SK-MEL-5 (cell line): Measurements from ENCODE around the gene MAD1L1. TPM values are rescaled to one million over a fixed set of nuclear protein-coding genes. Genes with fewer than 3 reads are reported as not detected.
"Not testable (repeated sequence)": the region's sequence is repeated elsewhere in the genome, so short reads cannot be mapped to it uniquely, and the experiment has no call there.

Experiments used
- DNase-seq: peaks from one replicate; pipeline ENCODE4 v3.0.0-alpha.2; 2016; ENCODE audit warnings: low read depth, low spot score
- in situ Hi-C: cut with HindIII; loops from 2 replicates; pipeline ENCODE4 v1.10.0; 2016; ENCODE audit warnings: low sequenced_read_pairs, high pct_unique_total_duplicates, low pct_unique_long_range_greater_than_20kb
- polyA plus RNA-seq, 2 experiments: library from polyadenylated mRNA; depleted of rRNA; stranded (reverse); fragments of >200 nt; gene quantifications; 2 replicates each; pipeline ENCODE4 v1.2.3, GENCODE V29; 2015
- total RNA-seq: library from RNA; depleted of rRNA; stranded (reverse); fragments of >200 nt; shearing (Covaris generic); gene quantifications from 2 replicates; pipeline ENCODE4 v1.2.3, GENCODE V29; 2014; rRNA removed

MAD1L1 gene
- 192 and 204 TPM in 2 replicates for total RNA-seq
- polyA plus RNA-seq (2015; cell fraction: cytosol; rRNA removed), result 234 and 246 TPM in 2 replicates
- polyA plus RNA-seq (2015; cell fraction: nucleus; rRNA removed), result 64.0 and 89.2 TPM in 2 replicates

DNA sequence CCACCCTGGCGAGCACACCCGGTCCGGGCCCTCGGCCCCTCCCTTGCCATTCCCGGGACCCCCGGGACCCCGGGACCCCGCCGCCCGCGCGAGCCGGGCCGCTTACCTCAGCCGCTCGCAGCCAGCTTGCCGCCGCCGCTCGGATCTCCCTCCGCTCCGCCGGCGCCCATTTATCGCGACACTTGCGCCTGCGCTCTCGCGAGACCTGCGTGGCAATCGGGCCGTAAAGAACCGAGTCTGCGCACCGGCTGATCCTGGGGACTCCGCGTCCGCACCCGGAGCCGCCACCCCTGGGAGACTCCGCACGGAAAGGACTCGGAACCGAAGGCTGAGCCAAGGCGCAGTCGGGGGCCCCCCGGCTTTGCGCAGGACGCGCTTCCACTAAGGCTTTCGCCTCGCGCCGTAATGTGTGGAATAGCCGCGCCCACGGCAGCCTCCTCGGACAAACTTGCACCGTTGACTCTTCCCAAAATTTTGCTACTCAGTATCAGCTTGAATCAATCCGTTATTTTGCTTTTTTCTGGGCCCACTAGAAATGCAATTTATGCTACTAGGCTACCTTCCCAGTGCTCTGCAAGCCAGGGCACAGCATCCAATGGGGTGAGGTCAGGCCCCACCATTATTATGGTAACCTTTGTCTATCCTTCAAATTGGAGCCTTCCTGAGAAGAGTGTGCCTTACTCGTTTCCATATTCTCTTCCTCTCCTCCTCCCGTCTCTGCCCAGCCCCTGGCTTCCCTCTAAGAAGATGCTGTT is at the start of gene MAD1L1:
Gene MAD1L1 (minus strand): TSS at position 180 of the 755 bp plus-strand sequence. CDS start 2,812 bp downstream, outside the sequence.
- peak; percentile 94 for DNase-seq
- in situ Hi-C loops, result no loop called here

GRCh38 chr7:2282185-2282751 is 49.5 kb upstream of the MAD1L1 start:
- in situ Hi-C loops, result no loop called here
- DNase-seq, result no peak

DNA sequence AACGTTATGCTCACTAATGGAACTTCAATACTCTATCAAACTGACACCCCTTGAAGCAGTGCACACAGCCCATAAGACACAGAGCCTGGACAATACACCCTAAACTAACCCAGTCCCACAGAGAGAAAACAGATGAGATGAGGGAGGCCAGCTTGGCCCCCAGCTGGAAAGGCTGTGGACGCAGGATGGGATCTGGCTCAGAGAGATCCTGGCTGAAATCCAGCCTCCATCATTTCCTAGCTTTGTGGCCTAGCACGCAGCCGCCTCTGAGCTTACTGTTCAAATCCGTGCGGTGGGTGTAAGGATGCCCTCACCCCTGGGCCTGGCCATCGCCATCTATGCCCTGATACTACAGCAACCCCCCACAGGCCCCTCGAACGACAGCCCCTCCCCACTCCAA is 48.8 kb upstream of the MAD1L1 start:
- in situ Hi-C loops, result no loop called here
- DNase-seq, result no peak

DNA sequence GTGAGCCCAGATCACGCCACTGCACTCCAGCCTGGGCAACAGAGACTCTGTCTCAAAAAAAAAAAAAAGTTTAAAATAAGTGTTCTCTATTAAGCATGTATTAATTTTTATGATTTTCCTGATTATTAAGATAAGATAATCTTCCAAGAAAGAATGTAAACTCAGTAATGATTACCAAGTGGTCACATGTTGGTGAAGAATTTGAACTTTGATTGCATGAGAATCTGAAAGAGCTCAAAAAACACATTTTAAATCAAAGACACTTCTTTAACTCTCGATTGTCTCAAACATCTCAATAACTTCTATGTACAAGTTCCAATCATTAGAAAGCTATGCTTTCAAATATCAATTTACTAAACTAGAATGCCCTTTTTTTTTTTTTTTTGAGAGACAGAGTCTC is 47.7 kb upstream of the MAD1L1 start:
- in situ Hi-C loops, result no loop called here
- no peak for DNase-seq

DNA sequence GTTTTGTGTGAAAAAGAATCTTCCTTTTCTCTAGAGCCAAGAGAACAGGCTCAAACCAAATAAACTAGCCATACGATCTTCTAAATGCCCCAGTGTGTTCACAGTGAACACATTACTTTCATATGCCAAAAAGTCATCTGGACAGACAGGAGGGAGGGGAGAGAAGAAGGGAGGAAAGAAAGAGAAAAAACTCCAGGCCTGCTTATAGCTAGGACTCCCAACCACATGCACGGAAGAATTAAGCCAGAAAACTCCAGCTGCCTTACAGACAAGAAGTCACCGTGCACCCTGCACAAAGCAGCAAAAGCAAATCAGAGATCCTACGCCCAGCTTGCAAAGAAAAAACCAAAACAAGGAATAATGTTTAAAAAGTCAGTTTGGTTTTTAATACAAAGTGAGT is 47.2 kb upstream of the MAD1L1 start:
- no peak for DNase-seq
- in situ Hi-C loops, result no loop called here

- in situ Hi-C loops, result no loop called here
- DNase-seq, result no peak
Measured at GRCh38 chr7:2278026-2278425, 45.3 kb upstream of the MAD1L1 start.

GRCh38 chr7:2276107-2276506 is 43.4 kb upstream of the MAD1L1 start:
- no peak for DNase-seq
- in situ Hi-C loops, result no loop called here

DNA sequence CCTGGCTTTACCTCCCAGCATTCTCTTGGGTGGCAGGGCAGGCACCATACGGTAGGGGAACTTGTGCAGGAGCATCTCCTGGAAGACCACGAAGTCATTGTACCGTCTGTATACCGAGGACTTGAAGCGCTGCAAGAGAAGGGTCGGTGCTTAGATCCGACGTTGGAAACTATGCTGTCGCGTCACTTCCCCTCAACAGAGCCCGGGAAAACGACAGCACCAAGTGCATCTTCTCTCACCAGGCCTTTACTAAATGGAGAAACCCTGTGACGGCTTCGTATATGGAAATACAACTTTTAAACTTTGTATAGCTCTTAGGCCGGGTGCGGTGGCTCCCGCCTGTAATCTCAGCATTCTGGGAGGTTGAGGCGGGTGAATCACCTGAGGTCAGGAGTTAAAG is 42.4 kb upstream of the MAD1L1 start:
- no peak for DNase-seq
- in situ Hi-C loops, result no loop called here

DNA sequence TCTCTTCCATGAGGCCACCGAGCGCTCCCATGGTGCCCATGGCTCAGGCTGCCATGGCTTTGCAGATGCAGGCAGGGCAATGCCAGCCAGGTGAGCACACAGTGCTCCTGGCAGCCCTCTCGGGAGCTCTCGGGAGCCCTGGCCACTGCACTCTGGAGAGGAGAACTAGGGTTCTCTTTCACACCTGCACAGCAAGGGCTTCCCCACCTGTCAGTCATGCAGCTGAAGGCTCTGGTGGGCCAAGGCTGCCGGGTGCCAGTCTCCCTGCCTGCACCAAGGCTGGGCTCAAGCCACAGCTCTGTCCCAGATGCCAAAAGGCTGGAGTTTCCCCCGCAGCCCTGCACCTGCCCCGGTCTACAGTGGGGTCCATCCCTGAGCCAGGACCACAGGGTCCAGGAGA is 41.9 kb upstream of the MAD1L1 start:
- no peak for DNase-seq
- in situ Hi-C loops, result no loop called here

DNA sequence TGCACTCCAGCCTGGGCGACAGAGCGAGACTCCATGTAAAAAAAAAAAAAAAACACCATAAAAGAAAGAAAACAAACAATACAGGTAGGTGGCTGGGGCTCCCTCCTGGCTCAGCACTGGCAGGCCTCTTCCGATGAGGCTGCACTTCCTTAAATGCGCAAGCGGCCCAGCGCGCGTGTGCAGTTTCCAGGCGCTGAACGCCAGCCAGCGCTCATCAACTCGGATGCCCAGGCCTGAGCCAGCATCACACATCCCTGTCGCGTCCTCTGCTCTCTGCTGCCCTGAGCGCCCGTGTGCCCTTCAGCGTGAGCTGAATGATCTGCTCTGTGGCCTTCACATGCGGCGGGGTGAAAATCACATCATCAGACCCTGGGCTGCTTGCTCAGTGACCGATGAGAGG is 41.1 kb upstream of the MAD1L1 start:
- in situ Hi-C loops, result no loop called here
- DNase-seq, result no peak

- in situ Hi-C loops, result no loop called here
Measured at GRCh38 chr7:2272031-2272430, 39.3 kb upstream of the MAD1L1 start.

GRCh38 chr7:2271273-2272026 is 38.7 kb upstream of the MAD1L1 start:
- no peak for DNase-seq
- in situ Hi-C loops, result no loop called here

More at GRCh38 chr7:2272031-2272430, 39.3 kb upstream of the MAD1L1 start:
- no peak for DNase-seq

DNA sequence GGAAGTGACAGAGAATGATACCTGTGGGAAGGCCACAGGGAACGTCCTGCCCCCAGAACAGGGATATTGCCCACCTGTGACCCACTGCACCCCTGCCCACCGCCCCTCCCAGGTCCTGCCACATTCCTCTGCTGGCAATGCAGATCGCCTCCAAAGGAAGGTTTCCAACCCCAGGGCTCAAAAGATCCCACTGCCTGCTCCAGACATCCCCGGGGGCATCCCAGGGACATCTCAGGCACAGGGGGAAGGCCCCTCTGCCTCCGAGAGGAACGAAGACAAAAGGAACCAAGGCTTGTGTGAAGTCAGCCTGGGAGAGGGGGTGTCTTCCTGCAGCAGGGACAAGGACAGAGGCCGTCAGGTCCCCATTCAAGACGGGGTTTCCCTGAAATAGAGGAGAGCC is 37.8 kb upstream of the MAD1L1 start:
- in situ Hi-C loops, result no loop called here
- no peak for DNase-seq

DNA sequence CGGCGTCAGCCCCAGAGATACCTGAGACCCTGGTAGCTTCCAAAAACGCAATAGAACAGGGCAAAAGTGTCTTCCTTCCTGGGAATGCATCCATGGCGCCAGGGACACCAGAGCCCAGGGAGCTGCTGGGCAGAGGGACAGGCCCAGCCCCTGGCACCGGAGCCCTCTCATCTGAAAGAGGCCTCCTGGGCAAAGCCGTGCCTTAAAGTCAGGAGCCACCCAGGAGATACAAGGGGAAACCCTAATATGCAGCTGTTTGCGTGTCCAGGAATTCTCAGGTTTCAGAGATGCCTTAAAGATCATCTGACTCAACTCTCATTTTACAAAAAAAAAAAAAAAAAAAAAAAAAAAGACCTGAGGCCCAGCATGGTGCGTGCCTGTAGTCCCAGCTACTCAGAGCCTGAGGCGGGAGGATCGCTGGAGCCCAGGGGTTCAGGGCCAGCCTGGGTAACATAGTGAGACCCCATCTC is 37.3 kb upstream of the MAD1L1 start:
- in situ Hi-C loops, result no loop called here
- no peak for DNase-seq

GRCh38 chr7:2269089-2269990 is 36.6 kb upstream of the MAD1L1 start:
- DNase-seq, in situ Hi-C loops: not testable (repeated sequence)

- in situ Hi-C loops, result no loop called here
- DNase-seq, result peak; percentile 86
Measured at GRCh38 chr7:2266911-2267310, 34.2 kb upstream of the MAD1L1 start.

- in situ Hi-C loops, result no loop called here
- DNase-seq, result no peak
Measured at GRCh38 chr7:2264158-2264557, 31.4 kb upstream of the MAD1L1 start.
